GM18519 (cell line): ENCODE measurements around the gene INSIG1.

ENCODE experiments used
- ATAC-seq: cut with Tn5 transposase; IDR thresholded peaks from one replicate; pipeline ENCODE4 v1.9.1; 2021; ENCODE audit warnings: mild to moderate bottlenecking, moderate library complexity; ENCODE audit not compliant: unreplicated experiment, low FRiP score

The INSIG1 gene

DNA sequence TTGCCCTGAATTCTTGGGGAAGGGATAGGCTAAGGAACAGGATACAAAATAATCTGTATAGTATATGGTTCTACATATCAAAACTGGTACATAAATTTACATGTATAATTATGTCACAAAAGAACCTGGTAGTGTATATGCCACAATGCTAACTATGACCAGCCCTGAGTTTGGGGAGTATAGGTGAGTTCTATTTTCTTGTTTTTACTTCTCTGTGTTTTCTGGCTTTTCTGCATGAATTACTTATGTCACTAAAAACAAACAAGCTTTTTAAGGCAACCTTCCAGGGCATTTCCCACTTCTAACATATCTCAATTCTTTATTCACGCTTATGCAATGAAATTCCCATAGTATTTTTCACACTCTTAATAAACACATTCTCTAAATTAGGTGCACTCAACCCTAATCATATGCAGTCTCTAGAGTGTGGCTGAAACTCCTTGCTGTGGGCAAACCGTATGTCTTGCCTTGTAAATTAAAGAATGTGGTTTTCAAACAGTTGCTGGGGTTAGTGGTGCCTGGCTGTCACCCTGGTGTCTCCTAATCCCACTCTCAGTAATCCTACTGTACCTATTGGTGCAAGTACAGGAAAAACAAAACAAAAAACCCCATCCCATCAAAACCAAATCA lies 14.0 kb upstream of the INSIG1 start:
- peak; percentile 87 for ATAC-seq

DNA sequence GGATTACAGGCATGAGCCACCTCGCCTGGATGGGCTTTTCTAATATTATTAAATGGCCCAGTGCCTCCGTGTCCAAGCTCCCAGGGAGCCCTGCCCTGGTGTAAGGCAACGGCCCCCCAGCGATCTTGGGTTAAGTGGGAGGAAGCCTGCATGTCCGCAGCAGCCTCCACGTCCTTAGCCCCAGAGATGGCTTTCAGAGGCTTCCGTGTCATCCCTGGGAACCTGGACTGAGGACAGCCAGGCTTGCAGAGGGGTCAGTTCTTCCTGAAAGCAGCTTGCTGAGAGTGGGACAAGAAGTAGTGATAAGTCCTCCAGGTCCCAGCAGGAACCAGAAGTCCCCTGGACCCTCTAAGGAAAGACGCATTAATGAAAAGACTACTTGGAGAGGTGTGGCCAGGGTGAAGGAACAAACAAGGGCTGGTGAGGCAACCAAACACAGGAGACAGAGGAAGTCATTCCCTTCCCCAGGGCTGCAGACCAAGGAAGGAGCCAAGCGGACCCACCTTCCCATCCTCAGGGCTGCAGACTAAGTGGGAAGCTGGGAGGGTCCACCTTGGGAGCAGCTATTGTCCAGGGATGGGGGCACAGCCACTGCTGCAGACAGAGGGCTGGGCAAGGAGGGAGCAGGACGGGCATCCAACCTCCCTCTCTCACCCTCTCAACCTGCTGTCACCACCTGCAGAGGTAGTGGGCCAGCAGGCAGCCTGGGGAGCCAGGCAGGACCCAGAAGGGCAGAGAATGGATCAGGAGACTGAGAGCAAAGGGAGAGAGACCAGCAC lies 13.0 kb upstream of the INSIG1 start:
- no peak for ATAC-seq

DNA sequence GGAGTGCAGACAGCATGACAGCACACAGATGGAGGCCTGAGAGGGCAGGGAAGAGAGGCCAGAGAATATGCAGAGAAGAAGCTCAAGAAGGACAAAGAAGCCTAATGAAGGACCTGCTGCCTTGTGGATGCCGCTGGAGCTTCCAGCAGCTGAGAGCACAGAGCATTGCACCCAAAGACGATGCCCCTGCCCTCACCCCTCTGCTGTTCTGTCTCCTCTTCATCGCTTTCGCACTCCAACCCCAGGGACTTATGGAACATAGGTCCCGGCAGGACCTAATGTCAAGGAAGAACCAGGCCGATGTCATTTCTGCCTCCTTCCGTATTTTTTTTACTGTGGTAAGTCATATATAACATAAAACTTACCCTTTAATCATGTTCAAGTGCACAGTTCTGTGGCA lies 12.3 kb upstream of the INSIG1 start:
- ATAC-seq, result no peak

DNA sequence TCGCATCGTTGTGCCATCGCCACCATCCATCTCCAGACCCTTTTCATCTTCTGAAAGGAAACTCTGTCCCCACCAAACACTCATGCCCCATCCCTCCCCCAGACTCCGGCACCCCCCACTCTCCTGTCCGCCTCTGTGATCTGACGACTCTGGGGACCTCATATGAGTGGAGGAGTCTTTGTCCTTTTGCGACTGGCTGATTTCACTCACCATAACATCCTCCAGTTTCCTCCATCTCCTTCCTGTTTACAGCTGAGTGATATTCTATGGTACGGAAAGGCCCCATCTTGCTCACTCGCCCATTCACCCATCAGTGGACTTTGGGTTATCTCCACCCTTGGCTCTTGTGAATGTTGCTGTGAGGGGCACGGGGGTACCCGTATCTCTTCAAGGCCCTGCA lies 11.8 kb upstream of the INSIG1 start:
- no peak for ATAC-seq

GRCh38 chr7:155286686-155287085 lies 11.0 kb upstream of the INSIG1 start:
- no peak for ATAC-seq

GRCh38 chr7:155287284-155287935 lies 10.3 kb upstream of the INSIG1 start:
- ATAC-seq, result no peak

DNA sequence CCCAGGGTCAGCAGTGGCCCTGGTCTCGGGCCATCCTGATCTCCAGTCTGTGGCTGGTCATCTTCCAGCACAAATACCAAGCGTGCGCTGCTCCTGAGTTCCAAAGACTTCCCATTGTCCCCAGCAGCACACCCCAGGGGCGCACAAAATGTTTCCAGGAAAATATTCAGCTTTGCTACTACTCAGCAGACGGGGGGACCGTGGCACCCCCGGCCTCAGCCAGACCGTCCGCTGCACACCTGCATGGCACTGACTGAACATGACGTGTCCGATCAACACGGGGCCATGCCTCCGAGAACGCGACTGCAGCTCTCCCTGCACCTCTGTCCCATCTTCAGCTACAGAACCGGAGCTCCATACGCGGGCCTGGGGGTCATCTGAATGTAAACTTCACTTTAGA lies 9.6 kb upstream of the INSIG1 start:
- no peak for ATAC-seq

DNA sequence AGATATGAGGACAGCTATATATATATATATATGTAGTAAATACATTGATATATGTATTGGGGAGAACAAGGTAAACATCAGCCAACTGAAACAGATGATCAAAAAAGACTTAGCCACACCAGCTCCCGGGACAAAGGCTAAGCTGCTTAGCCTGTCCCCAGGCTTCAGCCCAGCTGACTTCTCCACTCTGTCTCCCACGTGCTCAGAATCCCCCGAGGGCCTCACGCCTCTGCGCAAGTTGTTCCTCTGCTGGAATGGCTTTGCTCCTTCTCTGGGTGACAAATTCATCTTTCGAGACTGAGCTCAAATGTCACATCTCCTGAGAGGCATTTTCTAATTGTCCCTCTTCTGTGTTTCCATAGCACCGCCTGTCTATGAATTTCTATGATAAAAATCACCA lies 8.6 kb upstream of the INSIG1 start:
- ATAC-seq, result no peak

DNA sequence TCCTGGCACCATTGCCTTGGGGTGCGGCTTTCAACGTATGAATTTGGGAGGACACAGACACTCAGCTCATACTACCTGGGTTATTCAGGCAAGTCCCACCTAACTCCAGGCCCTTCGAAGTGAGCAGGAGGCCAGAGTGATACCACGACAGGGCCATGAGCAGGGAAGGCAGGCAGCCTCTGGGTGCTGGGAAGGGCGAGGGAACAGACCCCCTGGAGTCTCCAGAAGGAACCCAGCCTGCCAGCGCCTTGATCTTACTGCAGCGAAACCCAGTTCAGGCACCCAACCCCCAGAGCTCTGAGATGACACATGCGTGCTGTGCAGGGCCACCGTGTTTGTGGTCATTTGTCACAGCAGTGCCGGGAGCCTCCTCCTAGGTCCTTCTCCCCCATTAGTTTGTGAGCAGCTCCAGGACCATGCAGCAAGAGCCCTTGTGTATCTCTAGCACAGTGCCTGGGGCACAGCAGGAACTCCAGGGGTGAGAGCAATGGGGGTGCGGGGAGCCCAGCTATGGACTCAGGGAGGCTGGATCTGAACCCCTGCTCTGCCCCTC lies 7.7 kb upstream of the INSIG1 start:
- ATAC-seq, result no peak

GRCh38 chr7:155291045-155291530 lies 6.6 kb upstream of the INSIG1 start:
- ATAC-seq, result no peak

DNA sequence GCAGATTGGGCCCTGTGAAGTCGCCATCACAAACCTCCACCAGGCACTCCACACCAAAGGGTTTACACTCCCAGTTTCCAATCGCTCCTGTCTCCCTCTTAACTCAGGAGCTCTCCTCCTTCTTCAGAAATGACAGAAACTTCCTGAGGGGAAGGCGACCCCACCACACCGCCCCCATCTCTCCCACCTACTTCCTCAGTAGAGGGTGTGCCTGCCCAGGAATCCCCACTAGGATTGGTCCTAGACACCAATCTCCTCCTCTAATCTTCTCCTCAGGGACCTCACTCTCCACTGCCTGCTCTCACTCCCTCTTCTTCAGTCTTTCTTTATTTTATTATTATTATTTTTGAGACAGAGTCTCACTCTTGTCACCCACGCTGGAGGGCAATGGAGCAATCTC lies 5.9 kb upstream of the INSIG1 start:
- no peak for ATAC-seq

- no peak for ATAC-seq
Observed at GRCh38 chr7:155292680-155293226, 4.9 kb upstream of the INSIG1 start.

DNA sequence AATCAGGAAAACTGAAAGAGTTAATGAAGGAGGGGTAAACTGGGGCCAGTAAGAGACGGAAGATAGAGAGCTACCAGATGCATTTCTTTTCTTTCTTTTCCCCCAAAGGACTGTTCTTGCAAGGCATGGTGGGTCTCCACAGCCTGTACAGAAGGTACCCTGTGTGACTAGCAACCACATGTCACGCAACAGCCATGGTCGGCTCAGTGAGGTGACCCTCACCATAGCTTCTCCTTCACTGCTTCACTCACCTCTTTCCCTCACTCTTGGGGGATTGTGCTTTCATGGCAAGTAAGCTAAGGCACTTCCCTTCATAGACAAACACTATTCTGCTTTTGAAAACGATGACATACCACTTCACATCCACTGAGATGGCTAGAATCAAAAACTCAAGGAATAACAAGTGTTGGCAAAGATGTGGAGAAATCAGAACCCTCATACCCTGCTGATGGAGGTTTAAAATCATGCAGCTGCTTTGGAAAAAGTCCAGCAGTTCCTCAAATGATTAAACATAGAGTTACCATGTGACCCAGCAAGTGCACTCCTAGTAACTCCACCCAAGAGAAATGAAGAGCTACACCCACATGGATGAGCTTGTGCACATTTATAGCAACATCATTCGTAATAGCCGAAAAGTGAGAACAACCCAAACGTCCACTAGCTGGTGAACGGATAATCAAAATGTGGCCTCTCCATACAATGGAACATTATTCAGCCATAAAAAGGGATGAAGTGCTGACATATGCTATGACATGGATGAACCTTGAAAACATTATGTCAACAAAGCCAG lies 3.8 kb upstream of the INSIG1 start:
- no peak for ATAC-seq

DNA sequence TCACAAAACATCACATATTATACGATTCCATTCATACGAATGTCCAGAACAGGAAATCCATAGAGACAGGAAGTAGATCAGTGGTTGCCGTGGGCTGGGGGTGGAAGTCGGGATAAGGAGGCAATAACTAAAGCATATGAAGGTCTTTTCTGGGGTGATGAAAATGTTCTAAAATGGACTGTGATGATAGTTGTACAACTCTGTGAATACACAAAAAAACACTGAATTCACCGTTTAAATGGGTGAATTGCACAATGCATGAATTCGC lies 3.2 kb upstream of the INSIG1 start:
- ATAC-seq, result no peak

DNA sequence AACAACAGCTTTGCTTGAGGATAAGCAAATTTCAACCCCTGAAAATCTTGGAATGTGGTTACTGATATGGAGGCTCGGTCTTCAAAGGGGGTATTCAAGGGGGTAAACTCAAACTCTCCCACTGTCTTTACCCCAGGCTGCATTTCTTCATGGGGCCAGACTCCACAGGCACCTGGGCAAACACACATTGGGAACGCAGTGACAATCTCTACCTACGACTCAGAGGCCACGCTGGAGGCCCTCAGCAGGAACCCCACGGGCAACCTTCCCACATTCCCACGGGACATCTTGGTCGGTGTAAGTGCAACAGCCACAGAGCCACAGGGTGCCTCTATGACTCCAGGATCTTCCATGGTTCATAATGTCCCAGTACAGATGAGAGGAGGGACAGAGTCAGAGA lies 2.2 kb upstream of the INSIG1 start:
- ATAC-seq, result no peak

DNA sequence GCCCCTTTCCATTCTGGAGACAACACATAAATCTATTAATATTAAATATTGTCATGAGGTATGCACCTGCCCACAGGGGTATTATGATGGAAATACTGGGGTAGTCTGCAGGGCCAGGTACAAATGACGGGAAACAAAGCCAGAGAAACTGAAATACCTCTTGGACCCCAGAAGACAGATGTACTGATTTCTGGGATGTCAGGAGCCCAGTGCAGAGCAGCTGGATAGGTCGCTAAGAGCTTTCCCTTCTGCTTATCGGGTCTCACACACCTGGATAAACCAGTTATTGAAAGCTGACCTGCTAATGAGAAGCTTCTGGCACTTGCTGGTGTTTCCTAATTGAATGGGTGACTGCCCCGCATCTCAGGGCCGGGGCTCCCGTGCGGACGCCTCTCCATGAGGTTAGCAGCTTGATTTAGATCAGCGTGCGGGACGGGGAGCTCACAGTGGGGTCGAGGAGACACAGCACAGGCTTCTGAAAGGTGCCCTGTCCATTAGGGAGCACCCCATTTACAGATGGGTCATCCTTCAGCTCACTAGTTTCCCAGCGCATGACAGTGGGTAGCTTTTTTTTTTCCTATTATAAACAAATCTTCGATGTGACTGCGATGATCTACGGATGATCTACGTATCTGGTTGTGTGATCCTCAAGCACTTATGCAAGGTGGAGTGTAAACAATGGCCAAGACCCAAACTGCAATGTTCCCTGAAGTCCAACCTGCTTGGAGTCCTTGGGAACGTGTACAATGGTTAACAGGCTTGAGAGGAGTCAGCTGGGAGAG lies 1.5 kb upstream of the INSIG1 start:
- no peak for ATAC-seq

GRCh38 chr7:155296788-155297516 lies 726 bp upstream of the INSIG1 start:
- ATAC-seq, result peak; percentile 1

- ATAC-seq, result no peak
Observed at GRCh38 chr7:155298288-155298833, 683 bp downstream of the INSIG1 start.
